ENCODE measurements around the gene PRLR. TPM values are rescaled to one million over a fixed set of nuclear protein-coding genes. Genes with fewer than 3 reads are reported as not detected.

PRLR gene
- total and polyA plus RNA-seq, 2 of the 13 experiments (the other 11 are each of a cell fraction or from before 2014, with no cell fraction given): 12.2 to 13.3 TPM

GRCh38 chr5:35135239-35135700, 95.0 kb downstream of the PRLR start (continued):
- no peak for TF ChIP-seq RNF2 (conservative IDR thresholded peaks at IDR 0.05; ENCODE audit: low read depth)
- peak; percentile 55 for TF ChIP-seq ZNF574 (CRISPR knock-in tag; IDR thresholded peaks at IDR 0.05)
- no peak for TF ChIP-seq ZZZ3 (CRISPR knock-in tag; IDR thresholded peaks at IDR 0.05; ENCODE audit: borderline replicate concordance)
- TF ChIP-seq ARID5B (CRISPR knock-in tag; IDR thresholded peaks at IDR 0.05): peak; percentile 69
- TF ChIP-seq ZNF639 (CRISPR knock-in tag; conservative IDR thresholded peaks at IDR 0.05): no peak
- 0 out of 2 replicates have a peak, but pooled peaks have one; percentile 75 for TF ChIP-seq ZNF276 (CRISPR knock-in tag; IDR thresholded peaks at IDR 0.05; ENCODE audit: low read depth)
- peak; percentile 61; the same call in 1 of the 2 replicates for TF ChIP-seq GATAD1 (CRISPR knock-in tag; IDR thresholded peaks at IDR 0.05)
- TF ChIP-seq SP5 (CRISPR knock-in tag; IDR thresholded peaks at IDR 0.05; ENCODE audit: borderline replicate concordance, low read depth): no peak
- no peak for TF ChIP-seq SOX13 (IDR thresholded peaks at IDR 0.05)
- peak in 1 of 2 experiments; percentile 62; a peak in 2 of 4 replicates for TF ChIP-seq SOX13 (CRISPR knock-in tag; conservative IDR thresholded peaks at IDR 0.05 in 1 of 2, IDR thresholded peaks at IDR 0.05 in 1 of 2)
- TF ChIP-seq ZNF331 (CRISPR knock-in tag; IDR thresholded peaks at IDR 0.05): peak; percentile 47; the same call in 1 of the 2 replicates
- TF ChIP-seq SAP130 (CRISPR knock-in tag; IDR thresholded peaks at IDR 0.05; ENCODE audit: low read depth): peak; percentile 39; the same call in 1 of the 2 replicates
- TF ChIP-seq RXRB (CRISPR knock-in tag; IDR thresholded peaks at IDR 0.05; ENCODE audit: borderline replicate concordance): peak; percentile 54; the same call in 1 of the 2 replicates
- TF ChIP-seq ZMYM3 (CRISPR knock-in tag; IDR thresholded peaks at IDR 0.05): peak; percentile 79
- no peak for TF ChIP-seq AKNA (CRISPR knock-in tag; IDR thresholded peaks at IDR 0.05; ENCODE audit: borderline replicate concordance)
